ENCODE results near the gene ARPP19. TPM values are rescaled to one million over a fixed set of nuclear protein-coding genes. Genes with fewer than 3 reads are reported as not detected.

The ARPP19 gene
- total RNA-seq (2014; rRNA removed; shearing (Covaris generic)) (192 and 193 TPM in 2 replicates), polyA plus RNA-seq (2016; fragmentation: Nextera tagmentation; extraction: Ambion mirVana) (78.3 and 79.6 TPM in 2 replicates)
- long read RNA-seq, full-length matches to known transcripts, result 47 of 50 reads
- long read RNA-seq, partial matches to known transcripts, result 0 of 50 reads
- long read RNA-seq, other reads (novel, unspliced or antisense), result 3 of 50 reads

GRCh38 chr15:52568601-52569585 is at the start of gene ARPP19:
ARPP19 (minus strand) TSS chr15:52569030; CDS start chr15:52568892, 138 bp downstream.
- H3K27ac Mint-ChIP-seq, result peak within 1 kb of the TSS; percentile 99
- no peaks in the 10 kb centered on the region for H3F3A ChIP-seq (replicated peaks; ENCODE audit: low read depth)
- peaks cover 23% of the 10 kb centered on the region; the same call in 2 of the 3 replicates for H3K4me1 Mint-ChIP-seq
- peaks cover 3% of the 10 kb centered on the region; the same call in 1 of the 3 replicates for H3K36me3 Mint-ChIP-seq (ENCODE audit: low read depth)
- H3K27me3 ChIP-seq (ENCODE audit: insufficient read depth), result no peaks in the 10 kb centered on the region
- peak within 1 kb of the TSS; percentile 90 for H3K4me2 ChIP-seq
- H3K36me3 ChIP-seq (ENCODE audit: insufficient read depth), result no peaks in the 10 kb centered on the region
- peaks cover 31% of the 10 kb centered on the region for H4K20me1 ChIP-seq (replicated peaks; ENCODE audit: insufficient read depth)
- H3K4me3 Mint-ChIP-seq, result peak within 1 kb of the TSS; percentile 93
- peaks cover 7% of the 10 kb centered on the region for H3K27me3 Mint-ChIP-seq (ENCODE audit: insufficient read depth, low read depth, poor library complexity)
- ATAC-seq, result peak; percentile 93
- peak; percentile 98 for DNase-seq (ENCODE audit: low spot score)
- peak within 1 kb of the TSS; percentile 98 for H2AFZ ChIP-seq
- H3K4me3 ChIP-seq, result peak within 1 kb of the TSS; percentile 95
- H3K9me3 Mint-ChIP-seq, result no peaks in the 10 kb centered on the region; the same call in 2 of the 3 replicates
- no peaks in the 10 kb centered on the region for H3K9me2 ChIP-seq (ENCODE audit: insufficient read depth)
- H3K27ac ChIP-seq (ENCODE audit: low read depth), result peak within 1 kb of the TSS; percentile 97
- H3K79me2 ChIP-seq (replicated peaks; ENCODE audit: insufficient read depth), result peaks cover 47% of the 10 kb centered on the region
- H3K4me1 ChIP-seq (ENCODE audit: insufficient read depth), result peaks cover 14% of the 10 kb centered on the region; the same call in 1 of the 2 replicates
- no peak for TF ChIP-seq ZNF114 (CRISPR knock-in tag; IDR thresholded peaks at IDR 0.05)
- TF ChIP-seq JUNB (IDR thresholded peaks at IDR 0.05; ENCODE audit: unreplicated experiment), result no peak
- no peak for TF ChIP-seq ZNF462 (CRISPR knock-in tag; IDR thresholded peaks at IDR 0.05)
- TF ChIP-seq ZNF331 (CRISPR knock-in tag; IDR thresholded peaks at IDR 0.05; ENCODE audit: low read depth), result no peak
- no peak for TF ChIP-seq STAT1 (IDR thresholded peaks at IDR 0.05; ENCODE audit: unreplicated experiment)
- no peak for TF ChIP-seq EZH2phosphoT487 (IDR thresholded peaks at IDR 0.05; ENCODE audit: unreplicated experiment)
- TF ChIP-seq EZH2 (IDR thresholded peaks at IDR 0.05; ENCODE audit: low read depth, unreplicated experiment), result no peak
- TF ChIP-seq CTCF (conservative IDR thresholded peaks at IDR 0.05; ENCODE audit: low read depth in 2 of 2), result peak in 1 of 2 experiments; percentile 33; a peak in 1 of 4 replicates
- TF ChIP-seq CREB1 (CRISPR knock-in tag; IDR thresholded peaks at IDR 0.05; ENCODE audit: low read depth), result peak; percentile 93
- no peak for TF ChIP-seq REST (IDR thresholded peaks at IDR 0.05; ENCODE audit: unreplicated experiment)
- TF ChIP-seq ETS1 (IDR thresholded peaks at IDR 0.05), result peak; percentile 95
- no peak for TF ChIP-seq NANOG (IDR thresholded peaks at IDR 0.05; ENCODE audit: borderline replicate concordance)

Data from GM23338 (cell line).